CD4-positive, alpha-beta T cell treated with Interleukin-4 for 4 hours (primary cell): ENCODE data around the gene UPK3BL2.
"Not testable (repeated sequence)": the region's sequence is repeated elsewhere in the genome, so short reads cannot be mapped to it uniquely, and the experiment has no call there.

ENCODE experiments used
- DNase-seq: peaks from one replicate; pipeline ENCODE4 v3.0.0-alpha.2; 2020

UPK3BL2 gene

DNA sequence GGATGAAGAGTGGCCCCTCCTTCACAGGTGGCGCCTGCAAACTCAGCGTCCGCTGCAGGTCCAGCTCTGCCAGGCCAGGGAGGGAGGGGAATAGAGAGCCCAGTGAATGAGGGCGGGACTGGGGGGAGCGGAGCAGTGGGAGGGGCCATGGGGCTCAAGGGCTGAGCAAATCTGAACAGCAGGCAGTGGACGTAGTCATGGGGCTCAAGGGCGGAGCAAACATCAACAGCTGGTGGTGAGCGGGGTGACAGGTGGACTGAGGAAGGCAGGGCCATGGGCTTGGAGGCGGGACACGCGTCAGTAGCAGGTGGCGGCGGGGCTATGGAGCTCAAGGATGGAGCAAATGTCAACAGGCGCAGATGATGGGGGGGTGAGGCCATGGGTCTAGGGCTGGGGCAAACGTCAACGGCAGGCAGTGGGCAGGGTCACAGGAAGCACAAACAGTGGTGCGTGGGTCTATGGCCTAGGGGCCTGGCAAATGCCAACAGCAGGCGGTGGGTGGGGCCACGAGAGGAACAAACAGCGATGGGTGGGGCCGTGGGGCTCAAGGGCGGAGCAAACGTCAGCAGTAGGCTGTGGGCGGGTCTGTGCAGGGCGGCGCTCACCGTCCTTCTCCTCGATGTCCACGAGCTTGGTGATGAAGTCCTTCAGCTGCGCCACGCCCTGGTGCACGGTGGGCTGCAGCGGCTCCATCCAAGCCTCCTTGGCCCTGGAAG lies 50.1 kb downstream of the UPK3BL2 start:
- DNase-seq = not testable (repeated sequence)

DNA sequence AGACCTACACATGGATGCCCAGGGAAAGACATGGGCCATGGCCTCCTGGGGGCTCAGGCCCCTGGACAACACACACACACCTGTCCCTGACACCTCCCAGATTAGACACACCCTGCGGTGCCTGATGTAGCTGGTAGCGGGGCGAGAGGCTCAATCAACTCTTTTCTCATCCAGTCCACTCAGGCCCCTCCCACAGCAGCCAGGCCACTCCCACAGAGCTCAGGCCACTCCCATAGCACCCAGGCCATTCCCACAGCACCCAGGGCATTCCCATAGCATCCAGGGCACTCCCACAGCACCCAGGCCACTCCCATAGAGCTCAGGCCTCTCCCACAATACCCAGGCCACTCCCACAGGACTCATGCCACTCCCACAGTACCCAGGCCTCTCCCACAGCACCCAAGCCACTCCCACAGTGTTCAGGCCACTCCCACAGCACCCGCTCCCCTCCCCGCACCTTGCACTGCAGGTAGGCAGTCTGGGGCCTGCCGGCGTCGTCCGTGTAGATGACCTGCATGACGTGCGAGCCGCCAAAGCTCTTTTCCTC lies 52.9 kb downstream of the UPK3BL2 start:
- not testable (repeated sequence) for DNase-seq
